Neural cell (in vitro differentiated cells): ENCODE results near the gene MAMLD1.

Source experiments
- CTCF ChIP-seq: fragments of 450-650 bp; IDR thresholded peaks from 2 replicates; pipeline ENCODE4 v1.5.1; 2014; ENCODE audit warnings: antibody characterized with exemption, mild to moderate bottlenecking, moderate library complexity; ENCODE audit not compliant: poor library complexity, severe bottlenecking
- EP300 ChIP-seq: fragments of 450-650 bp; conservative IDR thresholded peaks from 2 replicates; pipeline ENCODE4 v1.6.1; 2014; ENCODE audit warnings: antibody characterized with exemption, mild to moderate bottlenecking, moderate library complexity; ENCODE audit not compliant: poor library complexity, severe bottlenecking
- POLR2AphosphoS5 ChIP-seq: IDR thresholded peaks from 2 replicates; pipeline ENCODE4 v1.6.1; 2012

DNA sequence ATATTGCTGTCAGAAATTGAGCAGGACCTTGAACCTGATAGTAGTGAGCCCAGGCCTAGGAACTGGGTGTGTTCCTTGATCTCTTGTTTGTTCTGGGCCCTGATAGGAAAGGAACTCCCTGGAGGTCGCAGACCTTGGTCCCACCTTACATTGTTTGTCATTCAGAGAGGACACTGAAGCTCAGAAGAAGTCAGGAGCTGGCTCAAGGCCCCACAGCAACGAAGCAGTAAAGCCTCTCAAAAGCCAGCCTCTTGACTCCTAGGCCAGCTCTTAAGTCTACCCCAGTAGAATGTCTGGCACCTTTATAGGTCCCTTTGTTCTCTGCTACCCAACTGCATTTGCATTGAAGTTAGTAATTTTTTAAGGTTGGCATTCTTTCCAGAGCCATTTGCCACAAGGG lies 46.8 kb downstream of the MAMLD1 start:
- no peak for TF ChIP-seq CTCF
- no peak for TF ChIP-seq EP300
- no peak for TF ChIP-seq POLR2AphosphoS5
